HG03378 (cell line): ENCODE measurements around the gene CTDP1.

Experiments
- ATAC-seq: cut with Tn5 transposase; IDR thresholded peaks from one replicate; pipeline ENCODE4 v1.9.1; 2021; ENCODE audit warnings: mild to moderate bottlenecking, moderate library complexity; ENCODE audit not compliant: unreplicated experiment

Gene CTDP1

GRCh38 chr18:79755496-79756142 is 76.0 kb downstream of the CTDP1 start:
- ATAC-seq, result no peak

DNA sequence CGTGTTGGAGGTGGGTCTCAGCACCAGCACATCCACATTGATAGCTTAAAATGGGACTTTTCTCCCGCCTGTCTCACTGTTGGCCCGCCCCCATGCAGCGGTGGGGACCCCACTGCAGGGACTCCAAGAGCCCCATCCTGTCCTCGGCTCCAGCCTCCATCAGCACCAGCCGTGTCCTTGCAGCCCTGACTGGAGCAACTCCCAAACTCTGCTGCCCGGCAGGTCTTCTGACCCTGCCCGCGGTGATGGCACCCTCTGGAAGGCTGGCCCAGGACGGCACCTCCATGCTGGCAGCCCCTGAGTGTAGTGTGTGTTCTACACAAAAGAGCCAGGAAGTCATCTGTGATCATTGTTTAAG is 76.5 kb downstream of the CTDP1 start:
- ATAC-seq, result no peak

- no peak for ATAC-seq
Measured at GRCh38 chr18:79756826-79757225, 77.2 kb downstream of the CTDP1 start.

- no peak for ATAC-seq
Measured at GRCh38 chr18:79760348-79760747, 80.7 kb downstream of the CTDP1 start.

- ATAC-seq, result no peak
Measured at GRCh38 chr18:79760881-79761280, 81.3 kb downstream of the CTDP1 start.

DNA sequence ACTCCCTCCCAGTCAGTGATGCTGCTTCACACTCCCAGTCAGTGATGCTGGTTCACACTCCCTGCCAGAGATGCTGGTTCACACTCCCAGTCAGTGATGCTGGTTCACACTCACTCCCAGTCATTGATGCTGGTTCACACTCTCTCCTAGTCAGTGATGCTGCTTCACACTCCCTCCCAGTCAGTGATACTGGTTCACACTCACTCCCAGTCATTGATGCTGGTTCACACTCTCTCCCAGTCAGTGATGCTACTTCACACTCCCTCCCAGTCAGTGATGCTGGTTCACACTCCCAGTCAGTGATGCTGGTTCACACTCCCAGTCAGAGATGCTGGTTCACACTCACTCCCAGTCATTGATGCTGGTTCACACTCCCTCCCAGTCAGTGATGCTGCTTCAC is 83.8 kb downstream of the CTDP1 start:
- no peak for ATAC-seq

- ATAC-seq, result no peak
Measured at GRCh38 chr18:79764131-79764530, 84.5 kb downstream of the CTDP1 start.

DNA sequence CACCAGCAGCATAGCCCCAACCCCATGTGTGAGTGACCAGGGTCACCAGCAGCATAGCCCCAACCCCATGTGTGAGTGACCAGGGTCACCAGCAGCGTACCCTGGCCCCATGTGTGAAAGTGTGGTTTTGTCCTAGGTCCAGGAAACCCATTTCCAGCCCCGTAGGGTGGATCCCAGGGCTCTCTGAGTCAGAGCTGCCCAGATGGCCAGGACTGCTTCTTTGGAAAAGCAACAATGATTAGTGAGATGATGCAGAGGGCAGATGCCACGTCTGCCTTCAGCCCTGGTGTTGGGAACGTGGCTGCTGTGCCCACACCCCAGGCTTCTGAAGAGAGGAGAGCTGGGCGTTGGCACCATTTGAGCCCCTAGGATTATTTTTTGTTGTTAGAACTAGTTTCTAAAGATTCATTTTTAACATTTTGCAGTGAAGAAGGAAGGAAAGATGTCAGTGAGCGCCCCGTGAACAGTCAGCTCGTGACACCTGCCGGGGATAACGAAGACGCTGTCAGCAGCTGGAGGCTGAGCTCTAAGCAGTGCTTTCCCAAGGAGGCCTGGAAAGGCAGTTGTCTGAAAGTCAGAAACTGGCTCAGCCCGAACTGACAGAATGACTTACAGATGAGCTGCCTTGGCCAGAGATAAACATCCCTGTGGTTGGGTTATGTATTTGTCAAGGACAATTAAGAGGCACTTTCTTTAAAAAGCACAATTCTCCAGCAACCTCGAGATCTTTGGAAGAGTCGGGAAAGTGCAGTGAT is 86.1 kb downstream of the CTDP1 start:
- ATAC-seq, result no peak

DNA sequence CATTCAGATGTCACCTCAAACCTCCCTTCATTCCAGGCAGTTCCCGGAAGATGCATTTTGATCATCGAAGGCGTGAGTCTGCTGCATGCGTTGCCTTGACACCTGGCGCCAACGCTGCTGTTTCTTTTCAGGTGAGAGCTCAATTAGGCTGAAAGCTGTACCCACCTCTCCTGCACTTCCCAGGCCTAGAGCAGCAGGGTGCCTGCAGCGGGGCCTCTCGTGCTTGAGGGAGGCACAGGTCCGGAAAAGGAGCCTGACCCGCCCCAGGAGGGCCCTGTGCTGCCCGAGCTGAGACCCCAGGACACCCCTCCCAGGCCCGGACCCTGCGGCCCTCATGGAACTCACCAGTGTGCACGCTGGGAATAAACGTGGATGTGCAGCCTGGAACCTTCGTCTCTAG is 86.7 kb downstream of the CTDP1 start:
- no peak for ATAC-seq

GRCh38 chr18:79768745-79769144 is 89.1 kb downstream of the CTDP1 start:
- ATAC-seq, result no peak

- no peak for ATAC-seq
Measured at GRCh38 chr18:79769698-79770500, 90.3 kb downstream of the CTDP1 start.

- ATAC-seq, result no peak
Measured at GRCh38 chr18:79770501-79770815, 90.9 kb downstream of the CTDP1 start.

GRCh38 chr18:79770826-79771225 is 91.2 kb downstream of the CTDP1 start:
- no peak for ATAC-seq

DNA sequence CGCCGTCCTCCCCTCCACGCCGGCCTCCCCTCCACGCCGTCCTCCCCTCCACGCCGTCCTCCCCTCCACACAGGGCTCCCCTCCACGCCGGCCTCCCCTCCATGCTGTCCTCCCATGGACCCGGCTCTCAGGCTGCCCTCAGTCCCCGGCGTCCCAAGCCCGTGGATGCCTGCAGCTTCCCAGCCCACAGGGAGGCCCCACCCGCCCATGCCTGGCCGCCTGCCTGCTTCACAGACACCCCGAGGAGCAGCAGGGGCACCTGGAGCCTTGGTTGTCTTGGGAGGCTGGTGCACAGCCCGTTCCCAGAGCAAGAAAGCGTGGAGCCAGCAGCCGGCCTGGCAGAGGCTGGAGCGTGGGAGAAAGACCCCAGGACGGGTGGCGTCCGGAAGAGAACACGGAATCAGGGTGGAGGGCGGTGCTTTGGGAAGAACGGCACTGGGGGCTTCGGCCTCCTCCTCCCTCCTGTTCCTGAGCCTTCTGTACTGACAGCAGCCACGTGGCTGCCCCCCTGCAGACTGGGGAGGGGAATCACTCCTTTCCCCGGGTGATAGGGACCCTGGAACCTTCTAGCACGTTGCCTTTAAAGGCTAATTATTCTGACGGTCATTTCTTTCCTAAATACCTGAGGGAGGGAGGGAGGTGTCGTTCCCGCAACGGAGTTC is 92.0 kb downstream of the CTDP1 start:
- ATAC-seq, result no peak

- ATAC-seq, result no peak
Measured at GRCh38 chr18:79772108-79772864, 92.7 kb downstream of the CTDP1 start.

GRCh38 chr18:79772865-79773696 is 93.5 kb downstream of the CTDP1 start:
- ATAC-seq, result no peak

DNA sequence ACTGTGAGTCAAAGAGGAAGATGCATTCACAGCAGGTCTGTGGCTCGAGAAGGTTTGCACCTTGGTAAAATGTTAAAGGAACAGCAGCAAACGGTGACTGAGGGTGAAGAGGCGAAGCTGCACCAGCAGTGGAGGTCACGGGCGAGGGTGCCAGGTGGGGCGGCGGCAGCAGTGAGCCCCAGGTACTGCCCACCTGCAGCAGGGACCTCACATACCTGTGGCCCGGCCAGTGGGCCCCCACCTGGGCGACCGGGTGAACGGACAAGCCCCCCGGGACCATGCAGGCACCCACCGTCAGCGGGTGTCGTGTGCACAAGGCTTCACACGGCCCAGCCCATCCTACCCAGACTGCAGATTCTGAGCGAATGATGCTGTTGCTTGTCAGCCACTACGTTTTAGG is 94.5 kb downstream of the CTDP1 start:
- no peak for ATAC-seq

- no peak for ATAC-seq
Measured at GRCh38 chr18:79775441-79776221, 96.0 kb downstream of the CTDP1 start.

- ATAC-seq, result no peak
Measured at GRCh38 chr18:79776674-79777073, 97.1 kb downstream of the CTDP1 start.
